MCF 10A (cell line): ENCODE data around the gene CYGB. TPM values are rescaled to one million over a fixed set of nuclear protein-coding genes. Genes with fewer than 3 reads are reported as not detected.

Experiments used
- BruUV-seq: library from RNA; stranded (reverse); fragments of 400-500 nt; replicated peaks from 2 replicates; lab custom pipeline; 2021; lab: Mats Ljungman, UMichigan
- CTCF ChIA-PET: fragments of 300-600 bp; sonication (Branson Sonifier 250); formaldehyde crosslinking; extraction: SDS; loops from one replicate; lab custom pipeline; 2021; ENCODE audit warnings: antibody characterized with exemption, inconsistent platforms; lab: Yijun Ruan, JAX
- POLR2A ChIA-PET: fragments of 300-600, 350-650 bp; sonication (Branson Sonifier 250); formaldehyde crosslinking; extraction: SDS; loops from one replicate; lab custom pipeline; 2020; ENCODE audit warnings: antibody characterized with exemption, inconsistent platforms; lab: Yijun Ruan, JAX
- DNase-seq: peaks from one replicate; pipeline ENCODE4 v3.0.0-alpha.2; 2018; ENCODE audit not compliant: unreplicated experiment
- H3K27ac Mint-ChIP-seq: one replicate; pipeline ENCODE4 v1.8.0; 2022; ENCODE audit warnings: mild to moderate bottlenecking, low read depth, mixed read lengths; ENCODE audit not compliant: unreplicated experiment
- H3K27me3 Mint-ChIP-seq: one replicate; pipeline ENCODE4 v1.8.0; 2022; ENCODE audit warnings: mixed read lengths; ENCODE audit not compliant: insufficient read depth, unreplicated experiment
- H3K36me3 Mint-ChIP-seq: one replicate; pipeline ENCODE4 v1.8.0; 2022; ENCODE audit warnings: mild to moderate bottlenecking, moderate library complexity, mixed read lengths; ENCODE audit not compliant: insufficient read depth, unreplicated experiment
- H3K4me1 Mint-ChIP-seq: one replicate; pipeline ENCODE4 v1.8.0; 2022; ENCODE audit warnings: mixed read lengths; ENCODE audit not compliant: insufficient read depth, unreplicated experiment
- H3K4me3 Mint-ChIP-seq: one replicate; pipeline ENCODE4 v1.8.0; 2022; ENCODE audit warnings: mild to moderate bottlenecking, moderate library complexity, mixed read lengths; ENCODE audit not compliant: unreplicated experiment
- H3K9me3 Mint-ChIP-seq: one replicate; pipeline ENCODE4 v1.8.0; 2022; ENCODE audit warnings: mixed read lengths; ENCODE audit not compliant: unreplicated experiment
- CTCF ChIP-seq: fragments of 200-600 bp; IDR thresholded peaks from one replicate; pipeline ENCODE4 v1.8.0; 2022; ENCODE audit warnings: antibody characterized with exemption, mild to moderate bottlenecking; ENCODE audit not compliant: unreplicated experiment
- intact Hi-C: fragments of 100-400 bp; cut with micrococcal nuclease; formaldehyde crosslinking; loops from 2 replicates; pipeline ENCODE4 v1.14.1; 2022
- total RNA-seq: library from RNA; stranded (reverse); gene quantifications from 2 replicates; pipeline ENCODE4 v1.2.3, GENCODE V29; 2022

CYGB gene
- total RNA-seq, 1 experiment from 2014 or later = not detected

DNA sequence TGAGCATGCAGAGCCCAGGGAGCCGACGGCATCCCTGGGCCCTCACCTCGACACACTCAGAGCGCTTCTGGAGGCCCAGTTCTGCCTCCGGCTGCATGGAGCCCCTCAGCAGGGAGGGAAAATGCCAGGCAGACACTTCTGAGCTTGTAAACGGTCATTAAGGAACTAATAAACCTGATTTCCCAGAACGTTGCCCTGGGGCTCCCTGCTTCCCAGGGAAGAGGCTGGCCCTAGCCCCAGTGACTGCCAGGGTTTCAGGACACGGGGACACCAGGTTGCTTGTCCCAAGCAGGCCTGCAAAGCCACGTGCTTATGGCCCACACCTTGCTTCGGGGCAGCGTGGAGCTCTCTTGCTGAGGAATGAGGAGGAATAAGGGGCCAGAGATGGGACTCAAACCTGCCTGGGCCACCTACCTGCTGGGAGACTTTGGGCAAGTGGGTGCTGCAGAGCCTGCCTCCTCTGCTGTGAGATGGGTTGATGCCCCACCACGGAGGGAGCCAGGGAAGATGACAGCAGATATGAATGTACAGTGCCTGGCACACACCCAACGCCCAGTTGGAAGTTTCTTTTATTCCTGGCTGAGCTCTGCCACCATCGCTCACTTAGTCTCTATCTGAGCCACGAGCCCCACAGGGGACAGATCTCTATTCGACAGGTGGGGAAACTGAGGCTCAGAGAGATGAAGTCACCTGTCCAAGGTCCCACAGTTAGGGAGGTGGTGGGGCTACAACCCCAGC lies 41.7 kb downstream of the CYGB start:
- BruUV-seq = no TSS peak
- Mint-ChIP-seq H3K4me3 (no peak overlapping the region), H3K4me1 (peaks cover 35% of the 10 kb centered on the region), H3K27me3 (no peaks in the 10 kb centered on the region), H3K9me3 (no peaks in the 10 kb centered on the region), H3K27ac (no peak overlapping the region), H3K36me3 (peaks cover 5% of the 10 kb centered on the region)
- ChIA-PET CTCF (interaction anchor here (1.1 kb wide), 1 partner anchor 29 kb away, joined by 3 read pairs; the partner anchor contains the start of gene AANAT), POLR2A (interaction anchor here (1.0 kb wide), 1 partner anchor 10 kb away, joined by 3 read pairs; no protein-coding TSS in a partner anchor)
- no peak for DNase-seq
- no peak for TF ChIP-seq CTCF
- intact Hi-C loops = no loop called here

DNA sequence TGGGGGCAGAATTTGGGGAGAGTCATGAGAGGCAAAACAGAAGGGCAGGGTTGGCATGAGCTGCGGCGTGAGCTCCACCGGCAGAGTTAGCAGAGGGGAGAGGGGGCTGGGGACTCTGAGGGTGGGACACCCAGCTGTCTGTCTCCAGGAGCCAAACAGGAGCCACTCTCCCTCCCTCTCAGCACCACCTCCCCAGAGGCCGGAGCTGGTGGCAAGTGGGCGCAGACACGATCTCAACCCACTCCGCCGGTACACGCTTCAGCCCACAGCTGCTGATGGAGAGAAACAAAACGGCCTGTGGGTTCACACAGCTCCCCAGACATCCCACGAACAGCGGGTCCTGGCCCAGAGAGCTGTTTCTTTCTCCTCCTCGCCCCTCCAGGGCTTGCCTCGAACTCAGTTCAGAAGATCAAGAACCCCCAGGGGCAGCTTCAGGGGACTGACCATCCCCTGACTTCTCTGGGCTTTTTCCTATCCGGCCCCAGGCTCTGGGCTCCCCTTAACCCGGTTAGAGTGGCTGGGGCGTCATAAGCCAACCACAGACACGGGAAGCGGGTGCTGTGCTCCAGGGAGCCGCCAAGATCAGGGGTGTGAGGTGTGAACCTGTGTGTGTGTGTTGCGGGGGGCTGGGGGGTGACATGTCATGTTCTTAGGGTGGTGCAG lies 43.9 kb downstream of the CYGB start:
- Mint-ChIP-seq H3K4me1 (peaks cover 26% of the 10 kb centered on the region), H3K36me3 (peaks cover 5% of the 10 kb centered on the region), H3K27me3 (no peaks in the 10 kb centered on the region), H3K27ac (no peak overlapping the region), H3K4me3 (no peak overlapping the region), H3K9me3 (no peaks in the 10 kb centered on the region)
- ChIA-PET POLR2A (interaction anchor here (0.6 to 1.1 kb wide), 5 partner anchors 38 to 229 kb away, joined by 3 to 5 read pairs (median 3); partner anchors contain the start of gene UBALD2), CTCF (interaction anchor here (0.6 to 2.1 kb wide), 2 partner anchors 14 to 128 kb away, joined by 3 to 5 read pairs; no protein-coding TSS in a partner anchor)
- no TSS peak for BruUV-seq
- no peak for TF ChIP-seq CTCF
- DNase-seq = no peak
- intact Hi-C loops = no loop called here

- H3K9me3 Mint-ChIP-seq = no peaks in the 10 kb centered on the region
- no peaks in the 10 kb centered on the region for H3K27me3 Mint-ChIP-seq
- no peak for TF ChIP-seq CTCF
- no TSS peak for BruUV-seq
- H3K36me3 Mint-ChIP-seq = peaks cover 2% of the 10 kb centered on the region
- peak; percentile 68 for DNase-seq
- intact Hi-C loops = no loop called here
- H3K27ac Mint-ChIP-seq = no peak overlapping the region
- peaks cover 20% of the 10 kb centered on the region for H3K4me1 Mint-ChIP-seq
- no peak overlapping the region for H3K4me3 Mint-ChIP-seq
- ChIA-PET CTCF (interaction anchor here (0.5 to 3.2 kb wide), 3 partner anchors 14 to 372 kb away, joined by 3 to 10 read pairs (median 5); partner anchors contain the start of gene AANAT), POLR2A (interaction anchor here (0.6 to 1.1 kb wide), 5 partner anchors 38 to 228 kb away, joined by 3 to 5 read pairs (median 3); partner anchors contain the start of gene UBALD2)
Measured at GRCh38 chr17:76492989-76493501, 44.5 kb downstream of the CYGB start.
